WERI-Rb-1 (cell line): Measurements from ENCODE around the gene EPN2.
A peak's percentile ranks its signal among the peaks of the same experiment; 100 is the strongest.
"Not testable (repeated sequence)": the region's sequence is repeated elsewhere in the genome, so short reads cannot be mapped to it uniquely, and the experiment has no call there.

Experiments used
- DNase-seq: peaks from one replicate; pipeline ENCODE4 v3.0.0-alpha.2; 2020
- H3K27ac ChIP-seq: fragments of 250-450 bp; sonication (Bioruptor Pico); 2 replicates; pipeline ENCODE4 v1.5.1; 2020; ENCODE audit warnings: mild to moderate bottlenecking, moderate library complexity
- H3K27me3 ChIP-seq: fragments of 250-450 bp; sonication (Bioruptor Pico); 2 replicates; pipeline ENCODE4 v1.5.1; 2021; ENCODE audit warnings: mild to moderate bottlenecking, low read depth, moderate library complexity; ENCODE audit not compliant: insufficient read depth, severe bottlenecking
- H3K36me3 ChIP-seq: fragments of 250-450 bp; sonication (Bioruptor Pico); 2 replicates; pipeline ENCODE4 v1.5.1; 2020; ENCODE audit warnings: mild to moderate bottlenecking, moderate library complexity
- H3K4me3 ChIP-seq: 2 replicates; pipeline ENCODE4 v1.5.1; 2011; ENCODE audit warnings: low read depth, mild to moderate bottlenecking, control low read depth, low read length
- H3K9me3 ChIP-seq: fragments of 250-450 bp; sonication (Bioruptor Pico); 2 replicates; pipeline ENCODE4 v1.5.1; 2021; ENCODE audit warnings: mild to moderate bottlenecking, moderate library complexity; ENCODE audit not compliant: severe bottlenecking

EPN2 gene

DNA sequence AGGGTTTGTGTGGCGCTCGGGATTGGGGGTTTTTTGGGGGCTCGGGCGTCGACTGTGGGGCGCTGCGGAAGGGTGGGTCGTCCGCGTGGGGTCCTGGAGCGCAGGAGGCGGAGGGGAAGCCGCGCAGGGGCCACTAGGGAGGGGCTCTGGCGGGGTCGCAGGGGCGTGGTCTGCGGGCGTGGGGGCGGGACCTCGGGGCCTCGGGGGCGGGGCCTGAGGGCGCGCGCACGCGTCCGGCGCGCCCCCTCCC lies at the start of gene EPN2:
EPN2 (plus strand) TSS at position 228 of the 250 bp plus-strand sequence. CDS start 45,754 bp downstream, outside the sequence.
- DNase-seq = peak; percentile 53
- H3K36me3 ChIP-seq, H3K9me3 ChIP-seq, H3K27me3 ChIP-seq: not testable (repeated sequence)
- Histone ChIP-seq H3K27ac (peak within 1 kb of the TSS; percentile 90), H3K4me3 (peak within 1 kb of the TSS; percentile 99)

DNA sequence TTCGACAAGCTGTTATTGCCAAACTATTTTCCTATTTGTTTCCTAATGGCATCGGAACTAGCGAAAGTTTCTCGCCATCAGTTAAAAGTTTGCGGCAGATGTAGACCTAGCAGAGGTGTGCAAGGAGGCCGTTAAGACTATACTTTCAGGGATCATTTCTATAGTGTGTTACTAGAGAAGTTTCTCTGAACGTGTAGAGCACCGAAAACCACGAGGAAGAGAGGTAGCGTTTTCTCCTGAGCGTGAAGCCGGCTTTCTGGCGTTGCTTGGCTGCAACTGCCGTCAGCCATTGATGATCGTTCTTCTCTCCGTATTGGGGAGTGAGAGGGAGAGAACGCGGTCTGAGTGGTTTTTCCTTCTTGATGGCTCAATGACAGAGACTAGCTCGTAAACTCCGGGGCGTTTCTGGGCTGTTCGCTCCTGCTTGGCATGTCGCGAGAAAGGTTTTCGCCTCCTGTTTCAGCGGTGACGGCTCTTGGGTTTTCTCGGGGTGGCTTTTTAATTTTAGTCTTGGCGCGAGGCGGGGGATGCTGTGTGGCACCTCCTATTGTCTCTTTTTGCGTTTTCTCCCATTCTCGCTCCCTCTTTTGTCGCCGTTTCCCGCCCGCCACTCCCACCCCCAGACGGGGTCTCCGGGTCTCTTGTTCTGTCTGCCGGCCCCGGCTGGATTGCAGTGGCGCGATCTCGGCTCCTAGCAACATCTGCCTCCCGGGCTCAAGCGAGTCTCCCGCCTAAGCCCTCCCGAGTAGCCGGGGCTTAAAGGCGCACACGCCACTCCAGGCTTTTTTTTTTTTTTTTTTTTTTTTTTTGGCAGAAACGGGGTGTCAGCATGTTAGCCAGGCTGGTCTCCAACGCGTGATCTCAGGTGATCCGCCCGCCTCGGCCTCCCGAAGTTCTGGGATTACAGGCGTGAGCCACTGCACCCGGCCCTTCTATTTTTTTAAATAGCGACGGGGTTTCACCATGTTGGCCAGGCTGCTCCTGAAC lies 49.0 kb upstream of the EPN2 start:
- H3K4me3 ChIP-seq, H3K27ac ChIP-seq, H3K27me3 ChIP-seq, H3K36me3 ChIP-seq, DNase-seq, H3K9me3 ChIP-seq: not testable (repeated sequence)

DNA sequence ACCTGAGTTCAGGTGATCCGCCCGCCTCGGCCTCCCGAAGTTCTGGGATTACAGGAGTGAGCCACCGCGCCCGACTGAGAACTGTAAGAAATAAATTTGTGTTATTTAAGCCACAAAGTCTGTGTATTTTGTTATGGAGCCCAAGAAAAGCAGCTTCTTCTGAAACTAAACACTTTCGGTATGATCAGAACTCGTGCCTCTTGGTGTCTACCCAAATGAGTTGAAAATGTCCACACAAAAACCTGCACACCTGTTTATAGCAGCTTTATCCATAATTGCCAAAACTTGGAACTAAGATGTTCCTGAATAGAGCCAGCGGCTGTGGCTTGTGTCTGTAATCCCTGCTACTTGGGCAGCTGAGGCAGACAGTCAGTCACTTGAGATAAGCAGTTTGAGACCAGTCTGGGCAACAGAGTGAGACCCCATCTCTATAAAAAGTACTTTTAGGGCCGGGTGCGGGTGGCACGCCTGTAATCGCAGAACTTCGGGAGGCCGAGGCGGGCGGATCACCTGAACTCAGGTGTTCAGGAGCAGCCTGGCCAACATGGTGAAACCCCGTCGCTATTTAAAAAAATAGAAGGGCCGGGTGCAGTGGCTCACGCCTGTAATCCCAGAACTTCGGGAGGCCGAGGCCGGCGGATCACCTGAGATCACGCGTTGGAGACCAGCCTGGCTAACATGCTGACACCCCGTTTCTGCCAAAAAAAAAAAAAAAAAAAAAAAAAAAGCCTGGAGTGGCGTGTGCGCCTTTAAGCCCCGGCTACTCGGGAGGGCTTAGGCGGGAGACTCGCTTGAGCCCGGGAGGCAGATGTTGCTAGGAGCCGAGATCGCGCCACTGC lies 48.1 kb upstream of the EPN2 start:
- not testable (repeated sequence) for H3K36me3 ChIP-seq, H3K27me3 ChIP-seq, H3K27ac ChIP-seq, H3K9me3 ChIP-seq, H3K4me3 ChIP-seq, DNase-seq

DNA sequence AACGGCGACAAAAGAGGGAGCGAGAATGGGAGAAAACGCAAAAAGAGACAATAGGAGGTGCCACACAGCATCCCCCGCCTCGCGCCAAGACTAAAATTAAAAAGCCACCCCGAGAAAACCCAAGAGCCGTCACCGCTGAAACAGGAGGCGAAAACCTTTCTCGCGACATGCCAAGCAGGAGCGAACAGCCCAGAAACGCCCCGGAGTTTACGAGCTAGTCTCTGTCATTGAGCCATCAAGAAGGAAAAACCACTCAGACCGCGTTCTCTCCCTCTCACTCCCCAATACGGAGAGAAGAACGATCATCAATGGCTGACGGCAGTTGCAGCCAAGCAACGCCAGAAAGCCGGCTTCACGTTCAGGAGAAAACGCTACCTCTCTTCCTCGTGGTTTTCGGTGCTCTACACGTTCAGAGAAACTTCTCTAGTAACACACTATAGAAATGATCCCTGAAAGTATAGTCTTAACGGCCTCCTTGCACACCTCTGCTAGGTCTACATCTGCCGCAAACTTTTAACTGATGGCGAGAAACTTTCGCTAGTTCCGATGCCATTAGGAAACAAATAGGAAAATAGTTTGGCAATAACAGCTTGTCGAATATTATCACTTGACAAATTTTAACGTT lies 47.3 kb upstream of the EPN2 start:
- not testable (repeated sequence) for H3K27ac ChIP-seq

DNA sequence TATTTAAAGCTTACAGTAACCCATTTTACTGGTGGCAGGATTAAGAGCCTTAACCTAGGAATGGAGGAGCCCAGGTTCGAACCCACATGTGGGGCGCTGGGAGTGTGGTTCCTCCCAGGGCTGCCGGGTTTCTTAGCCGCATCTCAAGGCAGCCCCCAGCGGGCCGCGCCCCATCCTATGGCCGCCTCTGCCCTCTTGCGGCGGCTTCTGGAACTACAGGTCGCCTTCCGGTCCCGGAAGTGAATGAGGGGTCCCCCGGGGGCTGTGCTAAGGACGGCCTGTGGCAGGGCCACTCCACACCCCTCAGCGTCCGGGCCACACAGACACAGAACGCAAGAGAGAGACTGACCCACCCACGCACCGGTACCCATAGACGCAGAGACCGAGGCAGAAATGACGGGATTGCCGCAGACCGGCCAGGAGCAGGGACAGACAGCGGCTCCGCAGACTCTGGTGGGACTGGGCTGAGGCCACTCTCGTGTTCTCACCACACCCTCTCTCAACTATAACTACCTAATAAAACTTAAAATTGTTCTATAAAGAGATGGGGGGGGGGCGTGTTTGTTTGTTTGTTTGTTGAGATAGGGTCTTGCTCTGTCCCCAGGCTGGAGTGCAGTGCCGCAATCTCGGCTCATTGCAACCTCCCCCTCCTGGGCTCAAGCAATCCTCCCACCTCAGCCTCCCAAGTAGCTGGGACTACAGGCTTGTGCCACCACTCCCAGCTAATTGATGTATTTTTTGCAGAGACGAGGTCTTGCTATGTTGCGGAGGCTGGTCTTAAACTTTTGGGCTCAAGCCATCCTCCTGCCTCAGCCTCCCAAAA lies 40.6 kb upstream of the EPN2 start:
- not testable (repeated sequence) for H3K27me3 ChIP-seq, H3K27ac ChIP-seq, H3K9me3 ChIP-seq, H3K36me3 ChIP-seq
- peak overlapping the region; percentile 37 for H3K4me3 ChIP-seq
- peak; percentile 5 for DNase-seq

More for the DNA sequence above, 47.3 kb upstream of the EPN2 start:
- not testable (repeated sequence) for H3K27me3 ChIP-seq, H3K9me3 ChIP-seq, H3K4me3 ChIP-seq, H3K36me3 ChIP-seq, DNase-seq

DNA sequence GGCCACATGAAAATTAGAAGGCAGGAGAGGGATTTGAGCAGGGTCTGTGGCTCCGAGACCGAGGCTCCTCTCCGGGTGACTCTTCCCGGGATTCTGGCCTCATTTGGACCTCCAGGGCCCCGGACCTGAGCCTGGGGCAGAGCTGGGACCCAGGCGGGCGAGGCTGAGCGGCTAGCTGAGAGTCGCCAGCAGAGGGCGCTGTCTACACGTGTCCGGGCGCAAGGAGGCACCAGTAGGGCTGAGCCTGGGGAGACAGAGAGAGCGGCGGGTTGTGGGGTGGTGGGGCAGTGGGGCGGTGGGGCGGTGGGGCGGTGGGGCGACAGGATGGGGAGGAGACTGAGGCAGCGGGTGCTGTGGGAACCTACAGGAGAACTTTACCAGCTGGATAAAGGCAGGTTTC lies 34.7 kb upstream of the EPN2 start:
- not testable (repeated sequence) for H3K9me3 ChIP-seq, H3K4me3 ChIP-seq, DNase-seq, H3K27me3 ChIP-seq, H3K36me3 ChIP-seq, H3K27ac ChIP-seq

DNA sequence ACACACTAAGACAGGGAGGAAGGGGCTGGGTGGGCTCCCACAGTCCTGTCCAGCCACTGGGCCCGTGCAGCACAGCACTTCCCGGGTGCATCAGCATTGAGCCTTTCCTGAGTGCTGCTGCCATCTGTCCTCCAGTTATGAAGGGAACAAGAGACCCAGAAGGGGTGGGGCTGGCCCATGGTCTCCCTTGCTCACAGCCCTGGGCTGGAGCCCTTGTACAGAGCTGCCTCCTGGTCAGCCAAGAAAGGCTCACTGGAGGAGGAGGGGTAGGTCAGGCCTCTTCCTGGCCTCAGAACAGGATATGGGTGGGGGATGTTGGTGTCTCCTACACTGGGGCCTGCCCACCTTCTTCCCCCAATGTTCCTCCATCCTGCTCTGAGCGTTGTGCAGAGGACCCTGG lies 33.7 kb upstream of the EPN2 start:
- DNase-seq, H3K4me3 ChIP-seq, H3K27ac ChIP-seq, H3K36me3 ChIP-seq, H3K9me3 ChIP-seq, H3K27me3 ChIP-seq: not testable (repeated sequence)

DNA sequence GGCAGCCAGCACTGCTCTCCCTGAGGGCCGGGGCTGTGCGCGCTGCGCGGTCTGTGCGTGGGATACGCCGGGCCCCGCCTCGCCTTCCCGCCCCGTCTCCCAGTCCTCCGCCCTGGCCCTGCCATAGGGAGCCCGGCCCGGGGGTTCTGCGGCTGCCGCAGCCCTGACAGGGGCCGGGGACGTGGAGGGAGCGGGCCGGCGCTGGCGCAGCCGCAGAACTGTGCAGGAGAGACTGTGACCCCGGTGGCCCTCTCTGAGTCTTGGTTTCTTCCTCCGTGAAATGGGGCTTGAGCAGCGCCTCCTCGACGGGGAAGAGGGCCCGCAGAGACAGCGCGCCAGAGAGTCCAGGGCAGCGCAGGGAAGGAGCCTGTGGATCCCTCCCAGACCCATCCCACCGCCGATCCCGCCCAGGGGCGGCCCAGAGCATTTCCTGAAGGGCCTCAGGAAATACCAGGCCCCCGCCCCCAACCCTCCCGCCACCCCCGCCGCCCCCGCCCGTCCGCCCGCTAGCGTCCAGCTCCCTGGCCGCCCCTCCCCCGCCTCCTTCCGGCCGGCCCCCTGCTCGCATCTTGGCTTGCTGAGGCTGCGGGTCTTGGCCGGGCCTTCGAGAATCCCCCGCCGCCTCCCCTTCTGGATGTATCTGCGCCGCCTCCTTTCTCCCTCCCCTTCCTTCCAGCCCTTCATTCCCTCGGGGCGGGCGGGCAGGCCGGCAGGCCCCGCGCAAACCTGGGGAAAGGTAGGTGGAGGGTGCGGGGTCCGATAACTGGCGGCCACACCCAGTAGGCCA lies 21.9 kb upstream of the EPN2 start:
- not testable (repeated sequence) for H3K27ac ChIP-seq, DNase-seq, H3K36me3 ChIP-seq, H3K27me3 ChIP-seq, H3K9me3 ChIP-seq, H3K4me3 ChIP-seq

DNA sequence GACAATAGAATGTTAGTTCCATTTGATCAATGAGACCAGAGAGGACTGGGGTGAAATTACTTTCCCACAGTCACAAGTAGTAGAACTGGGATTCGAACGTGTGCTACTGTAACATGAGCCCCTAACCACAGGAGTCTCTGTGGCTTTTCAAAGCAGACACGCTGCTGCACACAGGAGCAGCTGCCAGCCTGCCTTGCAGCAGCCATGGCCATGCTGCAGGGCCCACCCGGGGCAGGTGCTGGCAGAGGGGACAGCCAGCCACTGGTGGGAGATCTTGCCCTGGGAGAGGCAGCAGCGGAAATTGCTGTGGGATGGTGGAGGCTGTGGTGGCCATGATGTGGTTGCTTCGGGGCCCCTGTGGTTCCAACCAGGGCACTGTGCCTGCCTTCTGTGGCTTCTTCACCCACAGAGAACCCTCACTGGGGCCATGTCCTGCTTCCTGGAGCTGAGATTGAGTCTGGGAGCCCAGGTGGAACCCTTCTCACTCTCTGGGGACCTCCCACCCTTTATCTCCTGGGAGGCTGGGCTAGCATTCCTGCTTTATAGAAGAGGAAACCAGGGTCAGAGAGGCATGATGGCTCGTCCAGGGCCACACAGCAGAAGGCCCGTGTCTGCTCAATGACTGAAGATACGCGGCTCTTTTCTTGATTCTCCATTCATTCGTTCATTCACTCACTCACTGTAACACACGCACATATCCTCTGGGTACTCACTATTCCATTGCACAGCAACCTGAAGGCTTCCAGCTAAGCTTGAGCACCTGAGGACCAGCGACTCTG lies 20.8 kb upstream of the EPN2 start:
- H3K9me3 ChIP-seq, H3K4me3 ChIP-seq, H3K27me3 ChIP-seq, DNase-seq, H3K27ac ChIP-seq, H3K36me3 ChIP-seq: not testable (repeated sequence)

DNA sequence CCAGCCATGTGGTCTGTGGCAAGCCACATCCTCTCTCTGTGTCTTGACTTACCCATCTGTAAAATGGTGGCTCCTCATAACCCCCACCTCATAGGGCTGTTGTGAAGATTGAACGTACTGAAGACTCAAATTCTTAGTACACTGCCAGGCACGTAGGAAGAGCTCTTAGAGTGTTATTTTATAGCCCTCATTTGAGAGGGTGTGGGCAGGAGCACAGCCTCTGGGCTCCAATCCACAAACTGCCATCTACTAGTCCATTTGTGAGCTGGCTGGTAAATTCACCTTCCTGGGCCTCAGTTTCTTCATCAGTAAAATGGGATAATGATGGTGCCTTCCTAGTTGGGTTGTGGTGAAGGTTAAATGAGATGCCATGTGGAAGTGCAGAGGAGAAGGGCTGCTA lies 18.3 kb upstream of the EPN2 start:
- not testable (repeated sequence) for DNase-seq, H3K27me3 ChIP-seq, H3K9me3 ChIP-seq, H3K4me3 ChIP-seq, H3K27ac ChIP-seq, H3K36me3 ChIP-seq

DNA sequence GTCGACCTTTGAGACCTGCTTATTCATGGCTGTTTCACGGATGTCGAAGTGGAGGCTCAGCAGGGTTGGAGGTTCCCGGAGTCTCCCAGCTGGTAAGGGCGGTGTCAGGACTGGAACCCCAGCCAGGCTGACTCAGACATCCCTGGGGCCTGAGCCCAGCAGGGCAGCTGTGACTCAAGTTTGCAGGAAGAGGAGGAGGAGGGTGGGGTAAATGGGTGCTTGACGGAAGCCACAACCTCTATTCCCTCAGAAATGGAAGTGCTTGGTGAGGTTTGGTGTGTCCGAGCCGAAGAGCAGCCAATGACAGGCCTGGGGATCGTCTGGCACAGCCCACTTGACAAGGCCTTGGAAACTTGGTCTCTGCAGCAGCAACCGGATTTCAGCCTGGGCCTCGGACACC lies 17.8 kb upstream of the EPN2 start:
- not testable (repeated sequence) for H3K27ac ChIP-seq, H3K27me3 ChIP-seq, DNase-seq, H3K4me3 ChIP-seq, H3K9me3 ChIP-seq, H3K36me3 ChIP-seq

DNA sequence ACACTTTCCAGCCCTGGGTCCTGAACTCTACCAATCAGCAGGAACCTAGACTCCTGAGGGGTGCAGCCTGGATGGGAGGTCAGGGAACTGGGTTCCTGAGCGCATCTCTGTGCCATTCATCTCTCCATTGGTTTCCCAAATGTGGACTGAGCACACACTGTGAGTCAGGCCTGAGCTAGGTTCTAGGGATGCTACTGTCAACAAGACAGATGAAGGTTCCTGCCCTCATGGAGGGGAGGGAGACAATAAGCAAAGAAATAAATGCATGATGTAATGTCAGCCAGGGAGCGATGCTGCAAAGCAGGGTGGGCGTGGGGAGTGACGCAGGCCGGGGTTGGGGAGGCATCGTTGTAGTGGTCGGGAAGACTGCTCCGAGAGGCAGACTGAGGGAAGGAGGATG lies 17.0 kb upstream of the EPN2 start:
- not testable (repeated sequence) for H3K36me3 ChIP-seq, H3K27me3 ChIP-seq, H3K4me3 ChIP-seq, H3K9me3 ChIP-seq, H3K27ac ChIP-seq, DNase-seq
